Measurements from ENCODE around the gene RPP14.

RPP14 gene

DNA sequence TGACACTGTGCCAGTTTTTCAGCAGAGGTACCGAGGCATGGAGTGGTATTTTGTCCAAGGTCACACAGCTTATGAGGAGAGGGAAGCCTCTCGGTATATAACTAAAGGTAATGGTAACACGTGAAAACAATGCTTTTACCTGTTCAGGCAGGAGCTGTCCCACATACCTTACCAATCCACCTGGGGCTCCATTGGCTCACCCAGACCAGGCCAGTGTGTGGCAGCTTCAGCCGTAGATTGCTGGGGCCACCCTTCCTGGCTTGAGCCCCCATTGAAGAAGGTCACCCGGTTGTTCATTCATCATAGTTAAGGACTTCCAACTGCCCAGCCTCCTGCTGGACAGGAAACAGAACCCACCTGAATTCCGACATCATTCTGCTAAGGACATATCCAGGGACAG, 9.2 kb upstream of the RPP14 start:
- H3K9ac ChIP-seq (ENCODE audit: low read length): no peak overlapping the region
- H3K4me3 ChIP-seq (ENCODE audit: low read length): no peak overlapping the region
- no peaks in the 10 kb centered on the region for H3K27me3 ChIP-seq (ENCODE audit: control insufficient read depth, insufficient read depth, low read length)
- H3K27ac ChIP-seq (ENCODE audit: low read depth, low read length): no peak overlapping the region
- H3K36me3 ChIP-seq (ENCODE audit: control insufficient read depth, insufficient read depth, low read length): no peaks in the 10 kb centered on the region
- no peaks in the 10 kb centered on the region for H3K4me1 ChIP-seq (ENCODE audit: control insufficient read depth, insufficient read depth, low read length)

DNA sequence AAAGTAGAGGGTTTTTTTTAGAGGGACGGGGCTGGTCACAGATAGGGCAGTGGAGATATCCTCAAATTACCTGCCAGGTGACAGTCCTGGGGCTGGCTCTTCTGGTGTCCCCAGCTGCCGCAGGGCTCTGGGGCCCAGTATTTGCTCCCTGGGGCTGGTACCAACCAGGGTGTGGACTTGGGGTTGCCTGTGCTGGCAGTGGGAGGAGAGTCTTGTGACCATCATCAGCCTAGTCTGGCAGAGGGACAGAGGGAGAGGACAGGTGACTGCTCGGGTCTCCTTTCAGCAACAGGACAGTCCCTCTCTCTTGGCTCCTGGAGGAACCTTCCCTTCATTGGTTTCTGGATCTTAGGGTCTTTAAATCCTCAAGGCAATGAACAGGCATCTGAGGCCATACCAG, 7.9 kb upstream of the RPP14 start:
- H3K4me1 ChIP-seq (ENCODE audit: control insufficient read depth, insufficient read depth, low read length): no peaks in the 10 kb centered on the region
- no peak overlapping the region for H3K27ac ChIP-seq (ENCODE audit: low read depth, low read length)
- no peaks in the 10 kb centered on the region for H3K36me3 ChIP-seq (ENCODE audit: control insufficient read depth, insufficient read depth, low read length)
- no peak overlapping the region for H3K9ac ChIP-seq (ENCODE audit: low read length)
- no peak overlapping the region for H3K4me3 ChIP-seq (ENCODE audit: low read length)
- no peaks in the 10 kb centered on the region for H3K27me3 ChIP-seq (ENCODE audit: control insufficient read depth, insufficient read depth, low read length)

DNA sequence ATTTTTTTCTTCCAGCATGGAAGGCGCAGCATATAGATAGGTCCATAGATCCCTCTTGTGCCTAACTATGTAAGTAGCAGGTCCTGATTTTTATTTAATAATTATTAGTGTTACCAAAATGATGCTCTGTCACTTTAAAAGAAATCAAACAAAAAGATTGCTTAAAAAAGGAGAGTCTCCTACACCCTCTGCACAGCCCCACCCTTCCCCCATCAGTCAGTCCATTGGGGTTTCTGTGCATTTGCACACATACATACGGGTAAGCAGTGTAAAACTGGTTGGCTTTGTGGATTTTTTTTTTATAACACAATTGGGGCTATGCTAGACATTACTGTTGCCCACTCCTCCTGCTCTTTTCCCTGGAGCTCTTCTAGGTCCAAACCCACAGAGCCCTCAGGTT, 7.0 kb upstream of the RPP14 start:
- no peak overlapping the region for H3K4me3 ChIP-seq (ENCODE audit: low read length)
- no peaks in the 10 kb centered on the region for H3K4me1 ChIP-seq (ENCODE audit: control insufficient read depth, insufficient read depth, low read length)
- H3K27me3 ChIP-seq (ENCODE audit: control insufficient read depth, insufficient read depth, low read length): no peaks in the 10 kb centered on the region
- no peaks in the 10 kb centered on the region for H3K36me3 ChIP-seq (ENCODE audit: control insufficient read depth, insufficient read depth, low read length)
- H3K9ac ChIP-seq (ENCODE audit: low read length): no peak overlapping the region
- no peak overlapping the region for H3K27ac ChIP-seq (ENCODE audit: low read depth, low read length)

DNA sequence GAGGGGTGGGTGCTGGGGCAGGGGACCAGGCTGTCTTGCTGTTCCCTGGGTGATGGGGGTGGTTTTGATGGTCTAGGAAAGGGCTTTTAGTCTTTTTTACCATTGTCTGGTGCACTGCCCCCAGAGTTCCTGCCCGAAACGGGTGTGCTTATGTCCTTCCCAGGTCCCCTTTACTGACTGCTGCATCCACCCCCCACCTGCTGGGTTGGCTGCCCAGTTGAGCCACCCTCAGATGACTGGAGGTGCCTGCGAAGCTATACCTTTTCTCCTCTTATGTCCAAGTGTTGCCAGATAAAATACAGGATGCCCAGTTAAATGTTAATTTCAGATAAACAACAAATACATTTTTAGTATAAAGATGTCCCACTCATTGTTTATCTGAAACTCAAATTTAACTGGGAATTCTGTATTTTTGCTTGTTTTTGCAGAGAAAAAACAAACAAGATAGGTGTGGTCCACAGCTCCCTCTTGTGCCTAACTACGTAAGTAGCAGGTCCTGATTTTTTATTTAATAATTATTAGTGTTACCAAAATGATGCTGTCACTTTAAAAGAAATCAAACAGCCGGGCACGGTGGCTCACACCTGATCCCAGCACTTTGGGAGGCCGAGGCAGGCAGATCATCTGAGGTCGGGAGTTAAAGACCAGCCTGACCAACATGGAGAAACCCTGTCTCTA, 6.1 kb upstream of the RPP14 start:
- no peaks in the 10 kb centered on the region for H3K4me1 ChIP-seq (ENCODE audit: control insufficient read depth, insufficient read depth, low read length)
- H3K4me3 ChIP-seq (ENCODE audit: low read length): no peak overlapping the region
- H3K27me3 ChIP-seq (ENCODE audit: control insufficient read depth, insufficient read depth, low read length): no peaks in the 10 kb centered on the region
- no peak overlapping the region for H3K9ac ChIP-seq (ENCODE audit: low read length)
- H3K27ac ChIP-seq (ENCODE audit: low read depth, low read length): no peak overlapping the region
- no peaks in the 10 kb centered on the region for H3K36me3 ChIP-seq (ENCODE audit: control insufficient read depth, insufficient read depth, low read length)

GRCh38 chr3:58307639-58308215, 1.7 kb downstream of the RPP14 start:
- Histone ChIP-seq H3K36me3 (ENCODE audit: control insufficient read depth, insufficient read depth, low read length) (peaks cover 12% of the 10 kb centered on the region), H3K27me3 (ENCODE audit: control insufficient read depth, insufficient read depth, low read length) (no peaks in the 10 kb centered on the region), H3K27ac (ENCODE audit: low read depth, low read length) (peak overlapping the region; percentile 99), H3K4me1 (ENCODE audit: control insufficient read depth, insufficient read depth, low read length) (peaks cover 16% of the 10 kb centered on the region), H3K4me3 (ENCODE audit: low read length) (peak overlapping the region; percentile 98), H3K9ac (ENCODE audit: low read length) (no peak overlapping the region)

GRCh38 chr3:58308728-58309127, 2.7 kb downstream of the RPP14 start:
- Histone ChIP-seq H3K27me3 (ENCODE audit: control insufficient read depth, insufficient read depth, low read length) (no peaks in the 10 kb centered on the region), H3K36me3 (ENCODE audit: control insufficient read depth, insufficient read depth, low read length) (peaks cover 12% of the 10 kb centered on the region), H3K27ac (ENCODE audit: low read depth, low read length) (no peak overlapping the region), H3K4me3 (ENCODE audit: low read length) (no peak overlapping the region), H3K4me1 (ENCODE audit: control insufficient read depth, insufficient read depth, low read length) (peaks cover 16% of the 10 kb centered on the region), H3K9ac (ENCODE audit: low read length) (no peak overlapping the region)

DNA sequence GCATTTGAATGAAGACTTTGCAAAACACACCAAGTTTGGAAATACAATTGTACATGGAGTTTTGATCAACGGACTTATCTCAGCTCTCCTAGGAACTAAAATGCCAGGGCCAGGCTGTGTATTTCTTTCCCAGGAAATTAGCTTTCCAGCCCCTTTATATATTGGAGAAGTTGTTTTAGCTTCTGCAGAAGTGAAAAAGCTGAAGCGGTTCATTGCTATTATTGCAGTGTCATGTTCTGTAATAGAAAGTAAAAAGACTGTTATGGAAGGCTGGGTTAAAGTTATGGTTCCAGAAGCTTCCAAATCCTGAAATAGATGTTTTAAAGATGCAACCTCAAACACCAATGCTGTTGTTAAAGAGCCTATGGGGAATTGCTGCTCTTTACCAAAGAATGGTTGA, 11.8 kb downstream of the RPP14 start:
- Histone ChIP-seq H3K4me1 (ENCODE audit: control insufficient read depth, insufficient read depth, low read length) (no peaks in the 10 kb centered on the region), H3K36me3 (ENCODE audit: control insufficient read depth, insufficient read depth, low read length) (no peaks in the 10 kb centered on the region), H3K4me3 (ENCODE audit: low read length) (no peak overlapping the region), H3K9ac (ENCODE audit: low read length) (no peak overlapping the region), H3K27ac (ENCODE audit: low read depth, low read length) (no peak overlapping the region), H3K27me3 (ENCODE audit: control insufficient read depth, insufficient read depth, low read length) (no peaks in the 10 kb centered on the region)

DNA sequence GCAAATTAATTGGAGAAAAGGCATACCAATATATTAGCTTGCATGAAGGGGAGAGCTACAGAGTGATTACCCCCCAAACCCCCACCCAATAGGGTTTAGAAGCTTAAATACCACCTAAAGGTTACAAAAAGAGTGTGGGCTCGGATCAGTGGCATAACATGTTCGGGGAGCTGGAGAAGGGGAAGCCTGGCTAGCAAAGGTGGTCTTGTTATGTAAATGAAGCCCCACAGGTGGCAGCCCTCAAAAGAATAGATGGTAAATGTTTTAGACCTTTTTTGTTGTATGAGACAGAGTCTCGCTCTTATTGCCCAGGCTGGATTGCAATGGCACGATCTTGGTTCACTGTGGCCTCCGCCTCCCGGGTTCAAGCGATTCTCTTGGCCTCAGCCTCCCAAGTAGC, 15.7 kb downstream of the RPP14 start:
- Histone ChIP-seq H3K9ac (ENCODE audit: low read length) (no peak overlapping the region), H3K27ac (ENCODE audit: low read depth, low read length) (no peak overlapping the region), H3K36me3 (ENCODE audit: control insufficient read depth, insufficient read depth, low read length) (no peaks in the 10 kb centered on the region), H3K4me3 (ENCODE audit: low read length) (no peak overlapping the region), H3K4me1 (ENCODE audit: control insufficient read depth, insufficient read depth, low read length) (peaks cover 3% of the 10 kb centered on the region), H3K27me3 (ENCODE audit: control insufficient read depth, insufficient read depth, low read length) (no peaks in the 10 kb centered on the region)

DNA sequence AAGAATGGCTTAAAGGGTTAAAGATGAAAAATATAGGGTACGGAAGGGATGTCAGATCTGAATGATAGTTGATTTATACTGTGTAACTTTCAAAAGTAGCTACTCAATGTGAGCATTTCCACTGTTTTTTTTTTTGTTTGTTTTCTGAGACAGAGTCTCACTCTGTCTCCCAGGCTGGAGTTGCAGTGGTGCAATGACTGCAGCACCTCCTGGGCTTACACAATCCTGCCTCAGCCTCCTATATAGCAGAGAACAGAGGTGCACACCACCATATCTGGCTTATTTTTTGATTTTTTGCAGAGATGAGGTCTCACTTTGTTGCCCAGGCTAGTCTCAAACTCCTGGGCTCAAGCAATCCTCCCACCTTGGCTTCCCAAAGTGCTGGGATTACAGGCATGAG, 16.7 kb downstream of the RPP14 start:
- Histone ChIP-seq H3K36me3 (ENCODE audit: control insufficient read depth, insufficient read depth, low read length) (no peaks in the 10 kb centered on the region), H3K27me3 (ENCODE audit: control insufficient read depth, insufficient read depth, low read length) (no peaks in the 10 kb centered on the region), H3K4me1 (ENCODE audit: control insufficient read depth, insufficient read depth, low read length) (peaks cover 3% of the 10 kb centered on the region), H3K27ac (ENCODE audit: low read depth, low read length) (no peak overlapping the region), H3K4me3 (ENCODE audit: low read length) (no peak overlapping the region), H3K9ac (ENCODE audit: low read length) (no peak overlapping the region)

GRCh38 chr3:58323529-58324390, 17.7 kb downstream of the RPP14 start:
- Histone ChIP-seq H3K4me1 (ENCODE audit: control insufficient read depth, insufficient read depth, low read length) (peaks cover 3% of the 10 kb centered on the region), H3K27ac (ENCODE audit: low read depth, low read length) (no peak overlapping the region), H3K27me3 (ENCODE audit: control insufficient read depth, insufficient read depth, low read length) (no peaks in the 10 kb centered on the region), H3K4me3 (ENCODE audit: low read length) (no peak overlapping the region), H3K9ac (ENCODE audit: low read length) (no peak overlapping the region), H3K36me3 (ENCODE audit: control insufficient read depth, insufficient read depth, low read length) (no peaks in the 10 kb centered on the region)

- H3K36me3 ChIP-seq (ENCODE audit: control insufficient read depth, insufficient read depth, low read length): no peaks in the 10 kb centered on the region
- H3K4me1 ChIP-seq (ENCODE audit: control insufficient read depth, insufficient read depth, low read length): peaks cover 3% of the 10 kb centered on the region
- peak overlapping the region; percentile 45 for H3K27ac ChIP-seq (ENCODE audit: low read depth, low read length)
- no peaks in the 10 kb centered on the region for H3K27me3 ChIP-seq (ENCODE audit: control insufficient read depth, insufficient read depth, low read length)
- H3K4me3 ChIP-seq (ENCODE audit: low read length): no peak overlapping the region
- H3K9ac ChIP-seq (ENCODE audit: low read length): no peak overlapping the region
Observed at GRCh38 chr3:58324391-58325390, 18.6 kb downstream of the RPP14 start.

GRCh38 chr3:58325525-58325992, 19.5 kb downstream of the RPP14 start:
- Histone ChIP-seq H3K9ac (ENCODE audit: low read length) (no peak overlapping the region), H3K27ac (ENCODE audit: low read depth, low read length) (peak overlapping the region; percentile 45), H3K4me3 (ENCODE audit: low read length) (no peak overlapping the region), H3K36me3 (ENCODE audit: control insufficient read depth, insufficient read depth, low read length) (no peaks in the 10 kb centered on the region), H3K4me1 (ENCODE audit: control insufficient read depth, insufficient read depth, low read length) (peaks cover 3% of the 10 kb centered on the region), H3K27me3 (ENCODE audit: control insufficient read depth, insufficient read depth, low read length) (no peaks in the 10 kb centered on the region)

Measured in rectal smooth muscle tissue (tissue), 1 donor.